ENCODE results near the gene PLXNB2.
"Not testable (repeated sequence)": the region's sequence is repeated elsewhere in the genome, so short reads cannot be mapped to it uniquely, and the experiment has no call there.

The PLXNB2 gene

DNA sequence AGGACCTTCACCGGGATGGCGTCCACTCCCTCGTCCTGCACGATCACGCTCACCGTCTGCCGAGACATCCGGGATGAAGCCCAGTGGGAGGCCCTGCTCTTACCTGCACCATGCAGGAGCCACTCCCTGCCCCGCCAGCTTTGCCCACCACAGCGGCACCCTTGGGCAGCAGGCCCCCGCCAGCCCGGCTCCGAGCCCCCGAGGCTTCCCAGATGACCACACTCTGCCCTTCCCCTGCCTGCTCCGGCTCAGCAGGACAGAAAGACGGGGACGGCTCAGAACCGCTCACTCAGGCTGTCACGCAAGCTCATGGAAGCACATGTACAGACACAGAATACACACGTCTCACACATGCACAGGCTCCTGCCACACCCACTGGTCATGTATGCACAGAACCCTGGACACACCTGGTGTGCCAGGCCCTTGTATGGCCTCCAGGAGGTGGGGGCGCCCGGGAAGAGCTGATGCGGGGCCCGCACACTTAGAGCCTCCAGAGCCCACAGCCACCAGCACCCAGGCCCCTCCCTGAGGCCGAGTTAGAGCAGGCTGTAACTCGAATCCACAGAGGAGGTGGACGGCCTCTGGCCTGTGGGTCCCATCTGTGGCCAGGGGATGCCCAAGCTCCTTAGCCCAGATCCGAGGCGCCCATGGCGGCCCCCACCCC, 28.4 kb downstream of the PLXNB2 start:
- no peak for DNase-seq

GRCh38 chr22:50278461-50278860, 29.0 kb downstream of the PLXNB2 start:
- DNase-seq: no peak

DNA sequence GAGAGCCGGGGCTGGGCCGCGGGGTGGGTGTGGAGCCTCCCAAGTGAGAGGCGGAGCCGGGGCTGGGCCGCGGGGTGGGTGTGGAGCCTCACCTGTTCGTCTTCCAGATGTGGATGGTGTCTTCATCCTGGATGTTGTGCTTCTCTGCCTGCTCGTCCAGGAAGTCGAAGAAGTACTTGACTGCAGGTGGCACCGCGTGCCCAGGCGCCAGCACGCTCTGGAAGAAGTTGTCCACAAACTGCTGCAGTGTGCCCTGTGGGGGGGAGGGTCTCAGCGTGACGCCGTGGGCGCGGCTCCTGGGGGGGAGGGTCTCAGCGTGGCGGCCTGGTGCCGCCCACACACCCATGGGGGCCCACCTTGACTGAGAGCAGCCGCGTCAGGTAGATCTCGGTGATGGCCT, 29.7 kb downstream of the PLXNB2 start:
- no peak for DNase-seq

DNA sequence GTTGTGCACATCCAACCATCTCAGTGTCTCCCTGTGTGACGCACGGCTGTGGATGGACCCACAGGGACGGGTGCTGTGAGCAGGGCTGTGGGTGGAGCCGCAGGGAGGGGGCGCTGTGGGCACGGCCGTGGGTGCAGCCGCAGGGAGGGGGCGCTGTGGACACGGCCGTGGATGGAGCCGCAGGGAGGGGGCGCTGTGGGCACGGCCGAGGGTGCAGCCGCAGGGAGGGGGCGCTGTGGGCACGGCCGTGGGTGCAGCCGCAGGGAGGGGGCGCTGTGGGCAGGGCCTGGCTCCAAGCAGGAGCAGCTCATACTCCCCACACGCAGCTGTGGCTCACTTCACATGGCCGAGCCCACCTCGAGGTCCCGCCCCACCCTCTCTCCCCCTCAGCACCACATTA, 31.3 kb downstream of the PLXNB2 start:
- DNase-seq: peak; percentile 79

DNA sequence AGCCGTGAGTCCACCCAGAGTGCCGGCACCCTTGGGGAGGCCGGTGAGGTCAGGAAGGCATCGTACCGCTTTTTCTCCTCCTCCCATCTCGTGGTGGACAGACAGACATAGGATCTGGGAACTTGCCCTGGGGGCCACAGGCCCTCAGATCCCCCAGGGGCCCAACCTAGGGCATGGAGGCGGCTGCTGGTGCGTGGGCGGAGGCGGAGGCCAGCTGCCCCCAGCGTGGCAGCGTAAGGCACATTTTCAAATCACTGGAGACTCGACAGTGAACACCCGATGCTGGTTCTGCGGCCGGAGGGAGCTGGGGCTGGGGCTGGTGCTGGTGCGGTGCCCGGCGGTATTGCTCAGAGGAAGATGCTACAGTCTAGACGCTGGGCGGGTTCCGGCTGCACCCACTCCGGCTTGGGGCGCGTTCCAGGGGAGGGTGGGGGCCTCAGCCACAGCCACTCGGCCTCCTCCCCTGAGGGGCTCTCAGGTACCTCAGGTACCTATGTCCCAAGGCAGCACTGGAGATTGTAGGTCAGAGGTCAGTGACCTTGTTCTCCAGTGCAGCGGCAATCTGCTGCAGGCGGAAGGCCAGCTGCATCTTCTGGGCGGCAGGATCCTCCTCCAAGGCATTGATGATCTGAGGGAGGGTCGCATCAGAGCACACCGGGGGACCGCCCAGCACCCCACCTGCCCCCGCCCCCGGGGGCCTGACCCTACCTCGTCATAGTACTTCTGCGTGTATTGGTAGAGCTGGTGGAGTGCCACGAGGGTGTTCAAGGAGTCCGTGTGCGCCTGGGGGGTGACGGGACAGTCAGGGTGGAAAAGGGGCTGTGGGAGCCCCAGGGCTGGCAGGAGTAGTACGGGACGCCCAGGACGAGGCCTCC, 32.0 kb downstream of the PLXNB2 start:
- no peak for DNase-seq

GRCh38 chr22:50274771-50275170, 32.7 kb downstream of the PLXNB2 start:
- DNase-seq: no peak

DNA sequence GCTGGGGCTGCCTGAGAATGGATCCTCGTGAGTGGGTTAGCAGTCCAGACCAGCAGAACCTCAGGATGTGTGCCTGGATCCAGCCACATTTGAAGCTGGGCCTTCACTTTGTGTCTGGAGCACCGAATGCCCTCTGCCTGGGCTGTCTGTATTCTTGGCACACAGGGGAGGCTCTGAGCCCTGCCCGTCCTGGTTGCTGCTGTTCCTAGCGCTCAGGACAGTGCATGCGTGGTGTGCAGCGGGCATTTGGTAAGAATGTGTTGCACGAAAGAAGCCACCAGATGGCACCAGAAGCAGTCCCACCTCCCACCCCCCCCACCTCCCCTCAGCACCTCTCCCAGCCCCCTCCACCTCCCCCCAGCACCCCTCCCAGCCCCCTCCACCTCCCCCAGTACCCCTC, 33.1 kb downstream of the PLXNB2 start:
- DNase-seq: peak; percentile 61

DNA sequence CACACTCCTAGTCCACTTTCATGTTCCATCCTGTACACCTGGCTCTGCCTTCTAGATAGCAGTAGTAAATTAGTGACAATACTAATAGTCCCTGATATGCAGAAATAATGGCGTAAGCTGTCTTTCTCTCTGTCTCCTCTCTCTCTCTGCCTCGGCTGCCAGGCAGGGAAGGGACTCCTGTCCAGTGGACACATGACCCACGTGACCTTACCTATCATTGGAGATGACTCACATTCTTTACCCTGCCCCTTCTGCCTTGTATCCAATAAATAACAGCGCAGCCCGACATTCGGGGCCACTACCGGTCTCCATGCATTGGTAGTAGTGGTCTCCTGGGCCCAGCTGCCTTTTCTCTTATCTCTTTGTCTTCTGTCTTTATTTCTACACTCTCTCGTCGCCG, 33.7 kb downstream of the PLXNB2 start:
- not testable (repeated sequence) for DNase-seq

DNA sequence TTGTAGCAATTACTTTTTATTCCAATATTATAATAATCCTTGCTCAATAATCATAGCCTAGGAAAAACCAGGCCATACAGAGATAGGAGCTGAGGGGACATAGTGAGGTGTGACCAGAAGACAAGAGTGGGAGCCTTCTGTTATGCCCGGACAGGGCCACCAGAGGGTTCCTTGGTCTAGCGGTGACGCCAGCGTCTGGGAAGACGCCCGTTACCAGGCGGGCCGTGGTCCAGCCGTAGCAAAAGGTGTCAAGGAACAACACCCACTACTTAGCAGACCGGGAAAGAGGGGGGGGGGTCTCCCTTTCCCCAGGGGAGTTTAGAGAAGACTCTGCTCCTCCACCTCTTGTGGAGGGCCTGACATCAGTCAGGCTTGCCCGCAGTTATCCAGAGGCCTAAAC, 34.1 kb downstream of the PLXNB2 start:
- not testable (repeated sequence) for DNase-seq

DNA sequence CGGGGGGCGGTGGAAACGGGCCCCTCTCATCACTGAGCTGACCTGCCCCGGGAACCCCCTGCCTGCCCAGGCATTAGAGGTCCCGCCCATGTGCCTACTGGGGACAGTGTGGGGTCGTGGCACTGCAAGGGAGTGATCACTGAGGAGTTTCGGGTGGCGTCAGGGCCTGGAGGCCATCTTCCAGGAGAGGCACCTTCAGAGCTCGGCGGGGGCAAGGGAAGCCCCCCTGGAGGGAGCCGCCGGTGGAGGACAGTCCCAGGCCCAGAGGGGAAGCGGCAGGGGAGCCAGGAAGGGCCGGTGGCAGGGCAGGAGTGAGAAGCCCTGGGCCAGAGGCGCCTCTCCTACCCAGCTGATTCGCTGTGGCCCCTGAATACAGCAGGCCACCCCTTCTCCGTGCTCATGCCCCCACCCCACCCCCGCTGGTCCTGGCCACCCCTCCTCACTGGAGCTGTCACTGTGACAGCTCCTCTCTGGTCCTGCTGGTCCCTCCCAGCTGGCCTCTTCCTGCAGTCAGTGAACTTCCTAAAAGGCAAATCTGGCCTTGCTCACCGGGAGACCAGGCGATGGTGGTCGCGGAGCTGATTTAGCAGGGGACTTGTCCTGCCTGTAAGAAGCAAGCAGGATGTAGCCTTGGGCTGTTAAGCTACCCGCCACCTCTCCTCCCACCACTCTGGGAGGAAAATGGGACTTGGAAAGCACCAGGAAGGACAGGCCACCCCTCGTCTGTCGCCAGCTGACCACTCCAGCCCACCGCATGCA, 35.2 kb downstream of the PLXNB2 start:
- no peak for DNase-seq

DNA sequence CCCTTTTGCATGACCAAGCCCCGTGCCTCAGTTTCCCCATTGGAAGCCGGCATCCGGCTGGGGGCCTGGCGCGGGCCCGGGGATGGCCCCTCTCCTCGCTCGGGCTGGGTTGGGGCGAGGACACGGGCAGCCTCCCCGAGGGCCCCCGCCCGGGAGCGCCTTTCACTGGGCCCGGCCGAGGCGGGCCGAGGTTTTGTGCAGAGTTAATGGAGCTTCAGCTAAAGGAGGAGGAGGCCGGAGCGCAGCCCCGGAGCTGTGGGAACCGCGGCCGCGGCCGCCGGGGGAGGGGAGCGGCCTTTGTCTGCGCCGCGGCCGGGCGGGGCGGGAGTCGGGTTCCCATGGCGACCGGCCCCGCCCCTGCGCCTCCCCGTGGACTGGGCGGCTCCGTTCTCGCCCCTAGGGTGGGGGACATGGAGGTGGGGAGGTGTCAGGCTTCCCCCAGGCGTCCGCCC, 35.9 kb downstream of the PLXNB2 start:
- DNase-seq: peak; percentile 80

GRCh38 chr22:50270666-50271394, 36.6 kb downstream of the PLXNB2 start:
- peak; percentile 83 for DNase-seq

DNA sequence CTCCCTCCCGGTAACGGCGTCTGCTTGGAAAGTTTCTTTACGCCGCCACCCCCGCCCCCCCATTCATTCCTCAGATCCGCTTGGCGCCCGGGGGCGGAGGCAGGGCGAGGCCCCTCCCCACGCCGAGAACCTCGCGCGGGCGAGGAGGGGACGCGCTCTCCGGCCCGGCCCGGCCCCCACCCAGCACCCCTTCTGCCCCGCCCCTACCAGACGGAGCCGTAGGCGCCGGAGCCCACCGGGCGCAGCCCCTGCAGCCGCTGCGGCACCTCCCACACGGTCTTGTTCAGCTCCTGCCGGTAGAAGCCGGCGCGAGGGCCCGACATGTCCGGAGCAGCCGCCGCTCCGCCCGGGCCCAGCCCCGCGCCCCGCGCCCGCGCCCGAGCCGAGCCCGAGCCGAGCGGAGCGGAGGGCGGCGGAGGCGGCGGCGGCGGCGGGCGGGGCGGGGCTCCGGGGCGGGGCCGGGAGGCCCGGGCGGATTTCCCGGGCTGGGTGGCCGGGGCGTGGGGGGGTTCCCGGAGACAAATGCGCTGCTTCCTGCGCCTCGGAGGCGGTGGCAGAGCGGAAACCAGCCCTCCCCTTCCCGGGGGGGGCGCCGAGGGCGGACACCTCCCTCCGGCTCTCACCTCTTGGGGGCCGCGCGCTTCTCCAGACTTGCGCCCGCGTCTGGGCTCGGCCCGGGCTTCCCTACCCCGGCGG, 37.3 kb downstream of the PLXNB2 start, which contains the start of gene MAPK11:
TSS of gene MAPK11 (minus strand) at position 411 of the 696 bp plus-strand sequence. CDS start at position 323, 88 bp downstream.
- peak; percentile 76 for DNase-seq

DNA sequence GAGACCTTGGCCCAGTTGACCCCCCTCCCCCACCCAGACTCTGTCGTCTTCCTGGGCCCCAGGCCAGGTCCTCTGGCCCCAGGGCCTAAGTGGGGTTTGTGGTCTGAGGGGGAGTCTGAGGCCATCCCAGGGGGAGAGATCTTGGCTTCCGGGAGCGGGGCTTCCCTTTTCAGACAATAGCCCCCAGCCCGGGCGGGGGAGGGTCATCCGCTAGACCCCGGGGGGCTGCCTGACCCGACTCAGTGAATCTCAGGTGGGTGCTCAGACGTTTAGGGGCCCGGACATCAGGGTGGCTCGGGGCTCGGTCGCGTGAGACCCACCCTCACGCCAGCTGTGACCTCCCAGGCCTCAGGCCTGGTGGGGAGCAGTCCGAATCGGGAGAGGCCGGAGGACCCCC, 37.9 kb downstream of the PLXNB2 start:
- no peak for DNase-seq

DNA sequence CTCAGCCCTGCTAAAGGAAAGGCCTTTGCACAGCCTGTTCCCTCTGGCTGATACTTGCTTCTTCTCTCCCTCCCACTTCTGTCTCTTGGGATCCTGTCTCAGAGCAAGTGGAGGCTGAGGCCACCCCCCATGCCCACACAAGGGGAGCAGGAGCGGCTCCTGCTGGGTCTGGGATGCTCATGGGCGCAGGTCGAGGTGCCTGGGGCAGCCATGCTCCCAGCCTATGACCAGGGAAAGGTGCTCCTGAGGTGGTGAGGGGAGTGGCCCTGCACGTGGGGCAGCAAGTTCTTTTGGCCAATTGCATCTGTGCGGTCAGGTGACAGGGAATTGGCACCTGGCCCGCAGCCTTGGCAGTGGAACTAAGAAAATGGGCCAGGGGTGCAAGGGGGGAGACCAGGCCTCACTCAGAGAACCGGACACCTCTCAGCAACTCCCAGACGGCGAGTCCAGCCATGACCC, 38.8 kb downstream of the PLXNB2 start:
- DNase-seq: no peak

DNA sequence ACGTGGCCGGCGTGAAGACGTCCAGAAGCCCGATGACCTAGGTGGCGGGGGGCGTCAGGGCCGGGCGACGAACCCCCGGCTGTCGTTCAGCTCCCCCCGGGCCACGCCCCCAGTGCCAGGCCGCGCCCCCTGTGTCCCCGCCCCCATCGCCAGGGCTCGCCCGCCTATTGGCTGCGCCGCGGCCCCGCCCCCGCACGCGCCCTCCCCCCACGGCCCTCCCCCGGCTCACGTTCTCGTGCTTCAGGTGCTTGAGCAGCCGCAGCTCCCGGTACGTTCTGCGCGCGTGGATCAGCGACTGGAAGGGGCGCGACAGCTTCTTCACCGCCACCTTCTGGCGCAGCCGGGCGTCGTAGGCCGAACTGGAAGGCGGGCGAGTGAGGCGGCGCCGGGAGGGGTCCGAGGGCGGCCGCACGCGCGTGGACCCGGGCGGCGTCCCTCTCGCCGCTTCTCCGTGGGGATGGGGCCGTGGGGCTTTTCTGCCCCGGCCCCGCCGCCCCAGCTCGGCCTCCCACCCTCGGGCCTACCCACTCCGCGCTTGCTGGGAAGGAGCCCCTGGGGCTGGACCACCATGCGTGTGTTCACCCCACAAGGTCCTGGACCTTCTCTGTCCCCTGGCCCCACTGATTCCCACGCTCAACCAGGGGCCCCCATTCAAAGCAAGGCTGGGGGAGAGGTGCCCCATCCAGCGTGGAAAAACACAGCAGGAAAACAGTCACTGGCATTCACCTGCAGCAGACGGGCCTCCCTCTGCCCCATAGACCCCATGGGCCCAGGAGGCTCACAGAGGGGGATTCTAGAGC, 39.7 kb downstream of the PLXNB2 start:
- DNase-seq: peak; percentile 79

- DNase-seq: no peak
Observed at GRCh38 chr22:50266994-50267393, 40.5 kb downstream of the PLXNB2 start.

DNA sequence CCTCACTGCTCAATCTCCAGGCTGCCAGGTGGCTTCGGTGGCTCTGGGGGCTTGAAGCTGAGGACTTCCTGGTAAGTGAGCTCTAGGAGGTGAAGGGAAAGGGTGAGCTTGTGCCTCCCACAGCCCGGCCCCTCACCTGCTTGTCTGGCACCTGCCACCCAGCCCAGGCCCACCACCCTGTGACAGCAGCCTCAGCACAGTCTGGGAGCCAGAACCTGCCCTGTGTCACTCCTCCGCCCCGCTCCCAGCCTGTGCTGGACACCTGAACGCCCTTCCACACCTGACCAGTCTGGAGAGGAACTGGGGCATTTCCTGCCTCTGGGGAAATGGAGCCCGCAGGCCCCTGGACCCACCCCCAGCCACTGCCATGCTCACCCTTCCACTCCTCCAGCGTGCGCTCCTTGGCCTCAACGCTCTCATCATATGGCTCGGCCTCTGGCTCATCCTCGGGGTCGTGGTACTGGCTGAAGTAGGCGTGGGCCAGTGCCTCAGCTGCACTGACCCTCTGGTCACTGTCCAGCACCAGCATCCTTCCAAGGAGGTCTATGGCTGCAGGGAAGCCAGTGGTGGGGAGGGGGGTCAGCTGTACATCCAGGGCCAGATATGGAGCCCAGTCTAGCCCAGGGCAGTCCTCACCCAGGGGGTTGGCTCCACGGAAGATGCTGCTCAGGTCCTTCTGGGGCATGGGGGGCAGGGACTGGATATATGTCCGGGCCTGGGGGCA, 42.3 kb downstream of the PLXNB2 start:
- DNase-seq: no peak

- DNase-seq: no peak
Observed at GRCh38 chr22:50264104-50264745, 43.2 kb downstream of the PLXNB2 start.
